Gastrocnemius medialis (tissue), 4 donors: ENCODE data around the gene CXorf58.
"Not testable (repeated sequence)": the region's sequence is repeated elsewhere in the genome, so short reads cannot be mapped to it uniquely, and the experiment has no call there.

Experiments
- POLR2A ChIP-seq, 2 donors: fragments of 450-650 bp; IDR thresholded peaks; one replicate each; pipeline ENCODE4 v1.6.1; 2017; ENCODE audit warnings: antibody characterized with exemption in 2 of 2, mild to moderate bottlenecking in 2 of 2, moderate library complexity in 2 of 2
- TF ChIP-seq, protein P1 (sequence below), 5 experiments: fragments of 450-650 bp in 3 of 5; fragments of 200-600 bp in 2 of 5; sonication (generic) in 2 of 5; IDR thresholded peaks in 4 of 5; conservative IDR thresholded peaks in 1 of 5; 1 replicate in 4 of 5; 2 replicates in 1 of 5; pipeline ENCODE4 v1.5.1; 2016 to 2019; ENCODE audit warnings: antibody characterized with exemption in 5 of 5, mild to moderate bottlenecking in 3 of 5, moderate library complexity in 3 of 5

GRCh38 chrX:23859238-23859637 lies 48.6 kb upstream of the CXorf58 start:
- TF ChIP-seq POLR2A (IDR thresholded peaks at IDR 0.05): not testable (repeated sequence)
- TF ChIP-seq, protein P1, sequence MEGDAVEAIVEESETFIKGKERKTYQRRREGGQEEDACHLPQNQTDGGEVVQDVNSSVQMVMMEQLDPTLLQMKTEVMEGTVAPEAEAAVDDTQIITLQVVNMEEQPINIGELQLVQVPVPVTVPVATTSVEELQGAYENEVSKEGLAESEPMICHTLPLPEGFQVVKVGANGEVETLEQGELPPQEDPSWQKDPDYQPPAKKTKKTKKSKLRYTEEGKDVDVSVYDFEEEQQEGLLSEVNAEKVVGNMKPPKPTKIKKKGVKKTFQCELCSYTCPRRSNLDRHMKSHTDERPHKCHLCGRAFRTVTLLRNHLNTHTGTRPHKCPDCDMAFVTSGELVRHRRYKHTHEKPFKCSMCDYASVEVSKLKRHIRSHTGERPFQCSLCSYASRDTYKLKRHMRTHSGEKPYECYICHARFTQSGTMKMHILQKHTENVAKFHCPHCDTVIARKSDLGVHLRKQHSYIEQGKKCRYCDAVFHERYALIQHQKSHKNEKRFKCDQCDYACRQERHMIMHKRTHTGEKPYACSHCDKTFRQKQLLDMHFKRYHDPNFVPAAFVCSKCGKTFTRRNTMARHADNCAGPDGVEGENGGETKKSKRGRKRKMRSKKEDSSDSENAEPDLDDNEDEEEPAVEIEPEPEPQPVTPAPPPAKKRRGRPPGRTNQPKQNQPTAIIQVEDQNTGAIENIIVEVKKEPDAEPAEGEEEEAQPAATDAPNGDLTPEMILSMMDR (IDR thresholded peaks at IDR 0.05 in 4 of 5, conservative IDR thresholded peaks at IDR 0.05 in 1 of 5): not testable (repeated sequence)
